T-helper 2 cell (primary cell): ENCODE data around the gene ATP6V0E2.
A peak's percentile ranks its signal among the peaks of the same experiment; 100 is the strongest.
"Not testable (repeated sequence)": the region's sequence is repeated elsewhere in the genome, so short reads cannot be mapped to it uniquely, and the experiment has no call there.

ENCODE experiments used
- DNase-seq, 5 experiments: peaks; one replicate each; pipeline versions ENCODE4 v3.0.0 to v3.0.0-alpha.2; 2012 to 2022

ATP6V0E2 gene

DNA sequence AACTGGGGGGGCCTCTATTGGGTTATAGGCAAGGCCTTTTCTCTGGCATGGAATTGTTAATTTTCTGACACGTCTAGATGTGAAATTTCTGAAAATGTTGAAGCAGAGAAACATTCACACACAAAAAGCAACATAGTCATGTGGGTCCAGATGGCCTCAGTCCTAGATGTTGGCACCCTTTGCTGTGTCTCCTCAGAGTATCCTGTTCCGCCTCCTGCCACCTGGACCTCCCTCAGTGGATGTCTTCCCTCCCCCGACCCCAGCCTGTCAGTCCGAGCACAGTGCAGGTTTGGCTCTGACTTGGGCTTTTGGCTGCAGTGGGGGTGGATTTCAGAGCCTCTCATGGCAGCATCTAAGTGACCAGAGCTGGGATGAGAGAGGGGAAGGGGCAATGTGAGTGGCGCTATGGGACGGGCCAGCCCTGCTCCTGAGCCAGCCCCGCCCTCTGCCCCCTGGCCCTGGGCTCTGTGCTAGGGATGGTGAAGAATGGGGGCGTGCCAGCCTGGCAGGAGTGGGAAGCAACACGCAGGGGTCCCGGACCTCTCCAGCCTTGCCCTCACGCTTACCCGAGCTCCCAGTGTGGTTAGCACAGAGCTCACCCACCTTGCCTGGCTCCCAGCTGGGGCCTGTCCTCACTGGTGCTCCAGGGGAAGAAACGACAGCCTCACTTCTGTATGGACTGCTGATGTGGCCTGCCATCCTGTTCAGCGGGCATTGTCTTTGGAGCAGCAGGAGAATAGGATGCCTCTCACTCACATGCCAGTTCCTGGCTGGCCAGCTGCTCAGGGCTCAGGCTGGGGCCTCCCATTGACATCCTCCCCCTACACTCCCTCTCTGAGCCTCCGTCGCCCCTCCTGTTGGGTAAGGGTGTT lies 6.2 kb downstream of the ATP6V0E2 start:
- no peak for DNase-seq

DNA sequence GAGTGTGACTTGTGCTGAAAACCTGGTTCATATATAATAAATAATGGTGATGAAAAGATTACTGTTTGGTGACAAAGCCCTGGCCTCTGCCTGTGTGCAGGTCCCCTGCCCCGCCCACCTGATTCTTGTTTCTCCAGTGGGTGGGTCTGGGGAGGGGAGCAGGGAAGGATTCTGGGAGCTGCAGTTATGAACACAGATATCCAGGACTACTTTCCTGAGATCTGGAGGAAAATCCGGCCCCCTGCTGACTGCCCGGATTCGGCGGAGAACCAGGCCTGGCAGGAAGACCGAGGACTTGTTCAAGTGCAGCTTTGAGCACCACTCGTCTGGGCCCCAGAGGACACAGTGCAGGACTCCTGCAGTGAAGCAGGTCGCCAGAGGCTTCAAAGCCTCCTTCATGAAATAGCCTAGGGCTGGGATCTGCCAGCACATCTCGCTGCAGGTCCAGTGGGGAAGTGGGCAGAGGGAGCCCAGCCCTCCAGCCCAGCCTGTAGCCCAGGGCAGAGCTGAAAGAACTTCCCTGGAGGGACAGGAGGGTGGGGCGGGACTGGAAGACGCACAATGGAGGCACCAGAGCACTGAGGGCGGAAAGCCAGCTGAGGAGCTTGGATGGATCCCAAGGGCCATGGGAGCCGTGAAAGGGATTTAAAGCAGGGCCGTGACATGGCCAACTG lies 7.0 kb downstream of the ATP6V0E2 start:
- no peak for DNase-seq

DNA sequence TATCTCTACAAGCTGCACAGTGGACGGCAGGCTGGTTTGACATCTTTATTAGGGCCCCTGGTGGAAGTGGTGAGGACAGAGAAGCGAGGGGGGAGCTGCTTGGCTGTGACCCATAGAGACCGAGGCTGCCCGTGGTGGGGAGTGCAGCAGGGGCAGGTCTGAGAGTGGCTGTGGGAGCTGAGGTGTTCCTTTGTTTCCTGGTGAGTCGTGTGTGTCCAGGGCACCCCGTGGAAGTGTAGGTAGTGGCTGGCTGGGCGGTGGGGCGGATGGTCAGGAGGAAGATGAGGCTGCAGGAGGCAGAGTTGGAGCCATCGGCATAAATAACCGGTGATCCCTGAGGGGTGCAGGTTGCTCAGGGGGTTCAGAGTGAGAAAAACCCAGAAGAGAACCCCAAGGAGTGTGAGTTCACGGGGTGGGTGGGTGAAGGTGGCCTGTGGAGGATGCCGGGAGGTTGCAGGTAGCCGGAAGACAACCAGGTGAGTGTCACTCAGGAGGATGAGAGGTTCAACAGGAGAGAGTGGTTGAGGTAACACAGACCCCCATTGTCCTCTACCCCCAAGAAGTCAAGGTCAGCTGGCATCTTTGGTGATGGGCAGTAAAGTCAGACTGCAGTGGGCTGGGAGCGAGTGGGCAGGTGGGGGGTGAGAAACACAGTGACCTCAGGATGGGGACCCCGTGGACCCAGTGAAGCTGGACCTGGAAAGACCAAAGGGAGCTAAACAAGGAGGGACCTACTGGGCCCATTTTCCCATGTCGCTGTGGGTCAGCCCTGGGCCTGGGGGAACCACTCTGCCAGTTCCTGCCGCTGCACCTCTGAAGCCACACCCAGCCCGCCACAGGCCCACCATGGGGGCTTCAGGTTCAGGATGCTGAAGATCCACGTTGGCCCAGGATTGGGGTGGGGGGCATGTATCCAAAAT lies 7.8 kb downstream of the ATP6V0E2 start:
- DNase-seq: no peak

DNA sequence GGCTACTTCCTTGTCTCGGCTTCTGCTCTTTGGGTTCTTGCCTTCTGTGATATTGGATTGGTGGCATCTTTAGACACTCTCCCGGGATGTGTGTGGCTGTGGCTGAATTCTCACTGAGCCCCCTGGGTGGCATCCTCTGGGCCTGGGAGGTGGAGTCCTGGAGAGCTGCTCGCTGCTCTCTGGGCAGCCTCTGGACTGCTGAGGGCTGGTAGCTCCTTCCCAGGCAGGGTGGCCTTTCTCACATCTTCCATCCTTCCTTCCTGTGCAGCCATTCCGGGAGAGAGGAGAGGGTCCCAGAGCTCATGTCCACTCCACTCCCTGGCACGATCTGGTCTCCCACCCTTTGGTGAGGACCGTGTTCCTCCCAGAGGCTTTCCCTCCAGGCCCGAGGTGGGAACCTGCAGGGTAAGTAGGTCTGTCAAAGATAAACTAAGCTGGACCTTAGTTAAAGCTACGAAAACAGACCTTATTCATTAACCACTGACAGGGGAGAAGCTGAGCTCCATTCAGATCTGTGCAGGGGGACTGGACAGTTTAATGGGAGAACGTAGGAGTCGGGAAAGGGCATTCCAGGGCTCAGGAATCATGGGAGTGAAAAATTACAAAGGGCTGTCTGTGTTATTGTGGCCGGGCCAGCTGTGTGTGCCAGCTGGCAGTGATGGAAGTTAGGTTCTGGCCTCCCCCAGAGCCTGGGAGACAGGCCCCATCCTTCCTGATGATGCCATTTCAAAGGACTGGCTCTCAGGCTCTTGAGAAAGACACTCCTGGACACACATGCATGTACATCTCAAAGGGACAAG lies 8.7 kb downstream of the ATP6V0E2 start:
- no peak for DNase-seq

DNA sequence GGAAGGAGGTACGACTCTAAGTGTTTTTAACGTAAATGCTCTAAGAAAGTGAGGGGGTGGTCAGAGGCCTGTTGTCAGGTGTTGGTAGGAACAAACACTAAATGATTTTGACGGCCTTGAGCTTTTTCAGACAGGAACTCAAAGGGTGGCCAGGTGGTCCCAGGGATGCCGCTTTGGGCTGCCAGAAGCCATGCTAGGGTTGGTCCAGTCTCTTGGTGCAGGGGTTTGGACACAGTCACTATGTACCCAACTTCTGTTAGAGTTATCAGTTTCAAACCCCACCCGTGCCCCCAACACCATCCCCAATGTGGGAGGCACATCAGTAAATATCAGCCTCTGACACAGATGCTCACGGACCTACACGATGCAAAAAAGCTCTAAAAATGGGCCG lies 9.3 kb downstream of the ATP6V0E2 start:
- no peak for DNase-seq

DNA sequence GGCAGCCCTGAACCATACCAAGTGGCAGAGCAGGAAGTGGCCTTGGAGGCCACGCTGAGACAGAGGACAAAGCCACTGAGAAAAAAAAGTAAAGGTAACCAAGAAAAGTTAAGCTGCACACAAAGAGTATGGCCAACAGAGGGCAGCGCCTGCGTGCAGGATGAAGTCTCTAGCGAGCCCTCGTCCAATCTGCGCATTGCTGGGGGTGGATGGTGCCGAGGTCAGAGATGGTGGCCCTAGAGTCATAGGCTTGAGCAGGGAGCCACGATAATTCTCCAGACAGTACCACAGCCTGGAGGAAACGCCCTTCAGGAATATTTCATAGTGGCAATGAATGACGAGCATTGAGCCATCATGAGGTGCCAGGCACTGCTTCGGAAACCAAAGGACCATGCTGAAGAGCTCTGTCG lies 9.7 kb downstream of the ATP6V0E2 start:
- peak in 1 of 5 experiments; percentile 81 for DNase-seq

DNA sequence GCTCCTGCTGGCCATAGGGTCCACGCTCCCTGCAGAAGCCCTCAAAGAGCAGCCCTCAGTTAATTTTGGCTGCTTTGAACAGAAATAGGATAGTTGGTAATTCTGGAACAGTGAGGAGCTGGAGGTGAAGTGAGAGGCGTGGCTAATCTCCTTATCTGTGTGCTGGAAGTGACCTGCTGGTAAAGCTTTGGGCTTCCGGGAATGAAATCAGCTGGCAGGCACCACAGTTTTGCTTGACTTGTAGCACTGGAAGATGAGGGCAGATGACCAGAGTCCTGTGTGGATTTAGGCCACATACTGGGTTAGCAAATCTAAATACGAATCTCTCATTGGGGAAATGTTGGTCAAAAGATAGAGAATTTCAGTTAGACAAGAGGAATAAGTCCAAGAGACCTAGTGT lies 10.2 kb downstream of the ATP6V0E2 start:
- DNase-seq: no peak

DNA sequence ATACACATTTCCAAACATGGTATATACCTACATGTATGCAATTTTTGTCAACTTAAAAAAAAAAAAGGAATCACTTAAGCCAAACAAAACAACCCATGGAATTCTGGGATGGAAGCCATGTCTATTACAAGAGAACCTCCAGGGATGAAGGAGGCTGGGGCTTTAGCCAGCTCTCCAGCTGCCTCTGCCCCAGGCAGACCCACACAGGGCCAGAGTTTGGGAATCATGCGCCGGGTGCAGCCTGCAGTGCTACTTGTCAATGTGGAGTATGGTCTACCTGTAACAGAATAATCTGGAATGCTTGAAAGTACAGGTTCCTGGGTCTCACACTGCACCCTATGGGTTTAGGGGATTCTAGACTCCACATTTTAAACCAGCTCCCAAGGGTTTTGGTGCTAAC lies 10.8 kb downstream of the ATP6V0E2 start:
- DNase-seq: no peak

DNA sequence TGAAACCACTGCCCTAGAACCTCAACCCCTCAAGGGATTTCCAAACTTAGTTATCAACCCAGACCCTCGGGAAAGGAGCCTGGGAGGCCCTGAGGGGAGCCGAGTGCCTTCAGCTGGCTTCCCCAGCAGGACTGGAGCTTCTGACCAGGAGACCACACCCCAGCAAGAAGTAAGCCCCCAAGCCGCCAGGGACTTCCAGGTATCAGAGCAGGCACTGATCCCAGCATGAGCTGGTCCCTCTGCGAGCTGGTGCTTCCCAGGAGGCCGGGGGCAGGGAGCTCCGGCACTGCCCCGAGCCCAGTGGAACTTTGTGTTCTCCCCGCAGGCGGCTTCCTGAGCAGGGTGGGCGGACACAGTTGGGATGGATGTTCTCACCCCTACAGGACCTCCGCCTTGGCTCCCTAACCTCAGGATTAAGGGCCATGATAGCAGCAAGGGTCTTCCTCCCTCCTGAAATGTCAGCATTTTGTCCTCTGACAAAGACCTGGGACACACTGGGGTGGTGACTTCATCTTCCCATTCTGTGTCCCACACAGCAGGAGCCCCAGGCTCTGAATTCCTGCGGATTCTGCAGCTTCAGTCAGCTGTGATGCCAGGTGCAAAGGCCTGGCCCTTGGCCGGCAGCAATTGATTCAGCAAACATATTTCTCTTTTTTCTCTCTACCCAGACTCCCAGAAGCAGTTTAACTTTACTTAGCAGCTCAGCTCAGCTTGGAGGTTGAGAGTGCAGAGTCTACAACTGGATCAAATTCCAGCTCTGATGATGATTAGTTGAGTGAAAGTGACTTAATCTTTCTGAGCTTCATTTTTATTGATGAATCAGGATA lies 11.6 kb downstream of the ATP6V0E2 start:
- DNase-seq: no peak

DNA sequence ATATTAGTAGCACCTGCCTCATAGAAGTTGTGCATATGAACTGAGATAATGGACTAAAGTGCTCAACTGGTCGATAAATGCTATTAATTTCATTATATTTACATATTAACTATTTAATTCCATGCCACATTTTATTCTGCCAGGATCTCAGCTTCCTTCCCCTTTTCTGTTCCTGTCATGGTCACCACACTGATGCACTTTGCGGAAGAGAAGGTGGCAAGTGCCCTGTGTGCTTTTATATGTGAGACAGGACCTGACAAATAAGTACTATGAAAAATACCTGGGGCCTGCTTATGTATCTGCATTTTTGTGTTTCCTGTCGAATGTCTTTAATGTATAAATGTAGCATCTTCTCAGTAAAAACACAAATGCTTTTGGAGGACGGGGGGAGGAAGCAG lies 12.2 kb downstream of the ATP6V0E2 start:
- DNase-seq: no peak

DNA sequence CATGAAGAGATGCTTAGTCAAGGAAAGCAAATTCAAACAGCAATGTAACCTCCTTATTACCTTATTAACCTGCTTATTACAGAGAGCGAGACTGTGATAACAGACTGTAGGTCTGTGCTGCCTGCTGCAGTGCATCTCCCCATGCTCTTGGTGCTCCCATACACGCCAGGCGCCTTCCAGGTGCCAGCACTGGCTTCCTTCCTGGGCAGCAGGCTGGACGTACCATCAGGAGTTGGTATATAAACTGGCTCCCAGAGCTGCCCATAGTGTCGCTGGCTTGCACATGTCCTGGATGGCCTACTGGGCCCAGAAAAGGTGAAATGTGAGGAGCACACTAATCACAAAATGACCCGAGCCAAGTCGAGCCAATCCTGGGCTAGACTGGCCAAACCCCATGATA lies 13.5 kb downstream of the ATP6V0E2 start:
- no peak for DNase-seq

DNA sequence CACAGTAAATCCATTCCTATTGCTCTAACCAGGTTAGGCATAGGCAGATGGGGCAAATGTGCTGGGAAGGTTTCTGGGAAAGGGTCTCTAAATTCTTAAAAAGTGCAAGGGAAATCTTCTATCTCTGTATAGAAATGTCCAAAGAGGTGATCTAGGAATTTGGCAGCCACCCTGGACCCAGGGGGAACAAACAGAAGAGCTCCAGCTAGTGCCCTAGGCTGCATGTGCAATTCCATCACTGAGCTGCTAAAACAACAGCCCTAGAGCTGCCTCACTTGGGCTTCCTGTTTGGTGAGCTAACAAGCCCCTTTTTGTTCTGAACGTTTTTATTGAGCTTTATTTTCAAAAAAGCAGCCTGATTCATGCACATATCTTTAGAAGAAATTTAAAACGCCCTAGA lies 16.9 kb downstream of the ATP6V0E2 start:
- DNase-seq: not testable (repeated sequence)

DNA sequence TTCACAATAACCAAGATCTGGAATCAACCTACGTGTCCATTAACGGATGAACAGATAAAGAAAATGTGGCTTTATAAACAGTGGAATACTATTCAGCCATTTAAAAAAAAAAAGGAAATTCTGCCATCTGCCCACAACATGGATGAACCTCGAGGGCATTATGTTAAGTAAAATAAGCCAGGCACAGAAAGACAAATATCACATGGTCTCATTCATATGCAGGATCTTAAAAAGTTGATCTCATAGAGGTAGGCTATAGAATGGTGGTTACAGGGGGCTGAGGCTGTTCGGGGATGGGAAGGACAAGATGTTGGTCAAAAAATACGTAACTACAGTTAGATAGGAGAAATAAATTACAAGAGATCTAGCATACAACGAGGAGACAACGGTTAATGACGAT lies 21.2 kb downstream of the ATP6V0E2 start:
- DNase-seq: not testable (repeated sequence)

DNA sequence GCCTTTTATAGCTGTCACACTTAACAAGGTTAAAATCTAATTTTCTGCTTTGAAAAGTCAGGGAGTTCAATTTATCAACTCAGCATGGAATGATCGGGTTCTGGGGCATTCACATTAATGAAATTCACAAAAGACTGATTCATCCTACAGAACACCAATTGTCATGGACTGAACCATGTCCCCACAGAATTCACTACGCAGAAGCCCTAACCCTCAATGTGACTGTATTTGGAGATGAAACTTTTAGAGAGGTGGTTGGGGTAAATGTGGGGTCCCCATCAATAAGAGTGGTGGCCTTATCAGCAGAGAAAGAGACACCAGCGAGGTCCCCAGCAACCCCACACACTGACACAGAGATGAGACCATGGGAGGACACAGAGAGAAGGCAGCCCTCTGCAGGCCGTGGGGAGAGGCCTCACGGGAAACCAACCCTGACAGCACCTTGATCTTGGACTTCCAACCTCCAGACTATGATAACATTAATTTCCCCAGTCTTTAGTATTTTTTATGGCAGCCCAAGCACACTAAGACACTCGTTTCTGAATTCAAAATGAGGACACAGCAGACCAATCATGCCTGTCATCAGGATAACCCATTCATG lies 34.1 kb downstream of the ATP6V0E2 start:
- DNase-seq: not testable (repeated sequence)

DNA sequence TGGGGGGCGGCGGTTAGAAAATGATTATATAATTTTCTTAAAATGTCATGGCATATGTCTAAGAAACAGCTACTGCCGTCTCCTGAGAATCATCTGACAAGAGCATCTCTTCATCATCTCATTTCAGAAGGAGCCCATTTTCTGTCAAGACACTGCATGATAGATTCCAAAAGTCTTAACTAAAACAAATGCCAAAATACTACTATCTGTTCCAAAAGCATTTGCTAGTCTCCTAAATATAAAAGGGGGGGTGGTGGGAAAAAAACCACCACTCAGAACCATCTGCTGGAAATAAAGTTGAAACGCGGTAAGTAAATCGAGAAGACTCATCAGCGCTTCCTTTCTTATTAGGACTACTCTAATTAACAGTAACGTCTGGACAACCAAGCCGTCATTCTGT lies 36.5 kb downstream of the ATP6V0E2 start:
- DNase-seq: not testable (repeated sequence)

DNA sequence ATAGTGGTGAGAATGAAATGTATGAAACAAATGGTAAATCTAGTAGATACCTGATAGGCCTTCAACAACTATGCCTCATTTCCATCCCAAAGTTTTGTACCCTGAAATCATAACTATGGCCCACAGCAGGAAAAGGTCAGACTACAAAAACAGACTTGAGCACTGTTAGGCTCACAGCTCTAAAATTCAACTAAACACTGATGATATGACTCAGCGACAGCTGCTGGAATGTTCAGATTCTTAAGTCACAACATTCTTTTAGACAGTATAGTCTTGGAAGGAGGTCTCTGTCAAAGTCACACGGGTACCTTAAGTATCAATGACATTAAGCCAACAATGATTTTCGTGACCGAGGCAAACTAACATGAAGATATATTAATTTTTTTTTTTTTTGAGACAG lies 38.4 kb downstream of the ATP6V0E2 start:
- not testable (repeated sequence) for DNase-seq

DNA sequence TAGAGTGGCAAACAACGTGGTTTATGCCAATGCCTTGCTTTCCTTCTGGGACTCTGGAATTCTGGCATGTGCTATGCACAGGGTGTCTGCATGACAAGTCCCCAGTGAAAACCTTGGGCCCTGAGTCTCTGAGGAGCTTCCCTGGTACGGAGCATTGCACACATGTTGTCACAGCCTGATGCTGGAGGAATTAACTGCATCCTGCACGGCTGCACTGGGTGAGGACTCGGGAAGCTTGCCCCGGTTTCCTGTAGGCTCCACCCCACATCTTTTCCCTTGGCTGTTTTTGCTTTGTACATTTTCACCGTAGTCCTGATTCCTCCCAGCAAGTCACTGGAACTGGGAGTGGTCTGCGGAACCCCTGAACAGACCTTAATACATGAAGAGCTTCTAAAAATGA lies 52.6 kb downstream of the ATP6V0E2 start:
- DNase-seq: not testable (repeated sequence)
